NB4 (cell line): ENCODE measurements around the gene C2CD4A.

ENCODE experiments used
- CTCF ChIP-seq: IDR thresholded peaks from one replicate; pipeline ENCODE4 v1.5.1; 2012; ENCODE audit warnings: low read depth, low read length
- POLR2A ChIP-seq: IDR thresholded peaks from 2 replicates; pipeline ENCODE4 v1.6.1; 2011; ENCODE audit warnings: mild to moderate bottlenecking; ENCODE audit not compliant: insufficient read length; ENCODE audit errors: extremely low read depth

GRCh38 chr15:62119874-62120273 lies 53.1 kb downstream of the C2CD4A start:
- TF ChIP-seq POLR2A (no peak), CTCF (no peak)
